Raji (cell line): ENCODE data around the gene MAMLD1.

Experiments used
- POLR2A ChIP-seq: IDR thresholded peaks from 2 replicates; pipeline ENCODE4 v1.6.1; 2011; ENCODE audit warnings: low read depth, low read length, control low read depth; ENCODE audit not compliant: insufficient read depth

The MAMLD1 gene

DNA sequence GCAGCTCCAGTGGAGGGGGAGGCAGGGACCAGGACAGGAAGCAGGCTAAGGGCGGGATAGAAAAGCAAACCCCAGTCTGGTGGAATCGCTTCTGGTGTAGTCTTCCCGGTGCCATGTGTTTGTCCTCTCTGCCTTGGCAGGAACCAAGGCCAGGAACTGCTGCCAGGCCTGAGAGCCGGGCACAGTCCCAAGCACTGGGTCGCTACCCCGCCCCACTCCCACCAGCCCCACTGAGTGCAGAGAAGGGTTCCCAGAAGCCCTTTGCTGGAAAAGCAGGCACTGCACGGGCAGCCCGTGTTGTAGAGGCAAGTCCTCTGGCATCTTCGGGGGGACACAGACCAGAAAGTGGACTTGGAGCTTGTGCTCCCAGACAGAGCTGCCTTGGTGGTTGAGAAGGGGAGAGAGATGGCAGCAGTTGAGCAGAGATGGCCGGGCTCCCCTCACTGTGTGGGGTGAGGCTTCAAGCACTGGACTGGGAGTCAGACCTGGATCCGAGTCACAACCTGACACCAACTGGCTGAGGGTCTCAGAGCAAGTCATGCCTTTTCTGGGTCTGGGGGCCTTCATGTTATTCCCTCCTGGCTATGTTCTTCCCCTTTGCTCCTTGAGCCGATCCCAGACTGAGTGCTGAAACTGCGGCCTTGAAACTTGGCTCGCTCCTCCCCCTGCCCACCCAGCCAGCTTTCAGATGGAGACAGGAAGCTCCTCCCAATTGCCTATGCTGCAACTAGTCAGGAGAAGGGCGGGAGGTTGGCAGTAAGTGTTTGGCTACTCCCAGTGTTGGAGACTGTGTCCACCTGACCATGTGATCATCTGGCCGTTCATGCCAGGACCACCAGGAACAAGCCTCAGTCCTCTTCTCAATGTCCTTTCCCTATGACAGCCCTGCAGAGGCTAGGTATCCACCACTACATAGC lies 145.6 kb downstream of the MAMLD1 start:
- no peak for TF ChIP-seq POLR2A

DNA sequence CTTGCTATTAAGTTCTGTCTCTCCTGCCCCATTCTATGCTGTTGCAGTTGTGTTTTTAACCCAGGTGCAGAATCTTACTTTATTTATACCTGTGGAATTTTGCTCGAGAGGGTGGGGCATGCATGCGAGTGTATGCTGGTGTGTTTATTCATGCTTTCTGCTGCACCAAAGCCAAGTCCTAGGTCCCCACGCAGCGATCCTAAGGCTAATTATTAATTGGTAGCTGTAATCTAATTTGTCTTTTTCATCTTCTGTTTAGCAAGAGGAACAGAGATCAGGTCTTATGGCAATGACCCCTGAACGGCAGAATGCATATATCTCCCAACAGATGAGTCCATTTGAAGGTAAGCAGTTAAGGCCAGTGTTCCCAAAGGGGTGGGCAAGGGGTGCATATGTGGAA lies 146.6 kb downstream of the MAMLD1 start:
- TF ChIP-seq POLR2A = no peak

DNA sequence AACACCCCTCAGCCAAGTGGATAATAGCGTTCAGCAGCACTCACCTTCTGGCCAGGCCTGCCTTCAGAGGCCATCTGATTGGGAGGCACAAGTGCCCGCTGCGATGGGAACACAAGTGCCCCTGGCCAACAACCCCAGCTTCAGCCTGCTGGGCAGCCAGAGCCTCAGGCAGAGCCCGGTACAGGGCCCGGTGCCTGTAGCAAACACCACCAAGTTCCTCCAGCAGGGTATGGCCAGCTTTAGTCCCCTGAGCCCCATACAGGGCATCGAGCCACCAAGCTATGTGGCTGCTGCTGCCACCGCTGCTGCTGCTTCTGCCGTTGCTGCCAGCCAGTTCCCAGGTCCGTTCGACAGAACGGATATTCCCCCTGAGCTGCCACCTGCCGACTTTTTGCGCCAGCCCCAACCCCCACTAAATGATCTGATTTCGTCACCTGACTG lies 149.4 kb downstream of the MAMLD1 start:
- no peak for TF ChIP-seq POLR2A

DNA sequence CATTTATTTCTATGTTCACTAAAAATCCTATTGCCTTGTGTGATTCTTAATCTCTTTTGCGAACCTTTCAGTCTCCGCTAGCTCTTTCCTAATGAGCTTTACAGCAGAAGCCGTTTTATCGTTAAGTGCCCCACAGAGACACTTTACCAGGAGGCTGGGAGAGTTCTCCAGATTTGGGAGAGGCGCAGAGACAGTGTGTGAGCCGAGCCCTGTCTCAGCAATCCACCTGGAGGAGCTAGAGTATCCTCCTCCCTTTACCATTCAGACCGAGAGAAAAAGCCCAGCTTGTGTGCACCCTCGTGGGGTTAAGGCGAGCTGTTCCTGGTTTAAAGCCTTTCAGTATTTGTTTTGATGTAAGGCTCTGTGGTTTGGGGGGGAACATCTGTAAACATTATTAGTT lies 150.4 kb downstream of the MAMLD1 start:
- TF ChIP-seq POLR2A = no peak

DNA sequence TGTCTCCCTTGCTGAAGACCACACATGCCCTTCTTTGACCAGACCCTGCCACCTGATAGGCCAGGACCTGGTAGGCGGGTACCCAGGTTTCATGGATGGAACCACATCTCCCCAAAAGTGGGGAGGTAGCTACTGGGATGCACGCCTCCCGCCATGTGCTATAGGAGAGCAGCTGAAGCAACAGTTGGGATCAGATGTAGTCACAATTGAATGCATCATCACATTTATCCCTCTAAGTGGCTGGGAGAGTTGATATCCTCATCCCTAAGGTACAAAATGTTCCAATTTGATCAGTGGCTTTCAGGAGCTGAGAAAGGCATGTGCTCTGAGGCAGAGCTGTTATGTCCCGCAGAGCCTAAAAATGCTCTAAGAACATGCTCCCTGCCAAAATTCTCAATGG lies 151.3 kb downstream of the MAMLD1 start:
- no peak for TF ChIP-seq POLR2A

DNA sequence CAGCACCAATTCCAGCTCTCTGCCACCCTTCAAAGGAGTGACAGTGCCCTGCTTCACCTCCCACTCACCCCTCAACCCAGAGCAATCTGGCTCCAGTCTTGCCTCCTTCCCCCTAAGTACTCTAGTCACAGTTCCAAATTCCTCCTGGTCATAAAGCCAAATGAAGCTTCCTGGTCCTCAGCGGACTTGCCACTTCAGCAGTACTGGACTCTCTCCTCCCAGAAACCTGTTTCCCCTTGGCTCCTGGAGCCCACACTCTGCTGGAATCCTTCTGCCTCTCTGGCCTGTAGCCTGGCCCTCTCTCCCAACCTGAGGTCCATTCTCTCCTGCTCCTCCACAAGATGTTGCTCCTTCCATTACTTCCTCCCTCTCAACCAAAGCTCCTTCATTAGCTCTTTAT lies 152.7 kb downstream of the MAMLD1 start:
- TF ChIP-seq POLR2A = no peak

DNA sequence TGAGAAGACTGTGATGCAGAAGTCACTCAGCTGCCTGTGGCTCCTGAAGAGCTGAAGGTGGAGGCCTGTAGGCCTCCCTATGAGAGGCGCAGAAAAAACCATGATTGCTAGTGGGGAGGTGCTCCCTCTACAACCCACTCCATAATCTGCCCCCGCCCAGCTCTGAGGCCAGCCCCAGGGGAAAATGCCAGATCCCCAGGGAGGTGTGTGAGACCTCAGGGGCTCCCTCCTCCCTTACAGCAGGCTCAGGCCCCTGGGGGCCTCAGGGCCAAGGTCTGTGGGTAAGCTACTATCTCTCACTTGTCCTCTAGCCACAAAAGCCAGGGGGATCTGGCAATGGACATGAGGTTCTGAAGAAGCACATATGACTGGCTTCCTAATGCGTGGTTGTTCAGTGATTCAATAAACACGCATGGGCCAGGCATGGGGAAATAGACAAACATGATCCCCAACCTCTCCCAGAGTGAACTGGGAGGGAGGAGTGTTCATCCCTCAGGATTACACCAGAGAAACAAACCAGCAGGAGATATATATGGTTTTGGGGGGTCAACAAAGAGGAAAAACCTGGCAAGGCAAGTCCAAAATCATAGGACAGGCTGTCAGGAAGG lies 154.3 kb downstream of the MAMLD1 start:
- no peak for TF ChIP-seq POLR2A

DNA sequence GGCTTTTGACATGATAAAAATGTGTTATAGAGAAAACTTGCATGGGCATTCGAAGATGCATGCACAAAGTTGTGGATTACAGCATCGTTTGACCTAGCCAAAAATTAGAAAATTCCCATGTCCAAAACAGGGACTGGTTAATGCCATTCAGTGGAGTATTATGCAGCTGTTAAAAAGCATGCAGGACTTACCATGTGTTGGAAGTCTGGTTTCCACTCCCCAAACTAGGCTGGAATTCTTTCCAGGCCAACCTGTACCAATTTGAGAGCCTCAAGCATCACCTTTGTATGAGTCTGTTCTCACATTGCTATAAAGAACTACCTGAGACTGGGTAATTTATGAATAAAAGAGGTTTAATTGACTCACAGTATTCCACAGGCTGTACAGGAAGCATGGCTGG lies 159.4 kb downstream of the MAMLD1 start:
- TF ChIP-seq POLR2A = no peak

DNA sequence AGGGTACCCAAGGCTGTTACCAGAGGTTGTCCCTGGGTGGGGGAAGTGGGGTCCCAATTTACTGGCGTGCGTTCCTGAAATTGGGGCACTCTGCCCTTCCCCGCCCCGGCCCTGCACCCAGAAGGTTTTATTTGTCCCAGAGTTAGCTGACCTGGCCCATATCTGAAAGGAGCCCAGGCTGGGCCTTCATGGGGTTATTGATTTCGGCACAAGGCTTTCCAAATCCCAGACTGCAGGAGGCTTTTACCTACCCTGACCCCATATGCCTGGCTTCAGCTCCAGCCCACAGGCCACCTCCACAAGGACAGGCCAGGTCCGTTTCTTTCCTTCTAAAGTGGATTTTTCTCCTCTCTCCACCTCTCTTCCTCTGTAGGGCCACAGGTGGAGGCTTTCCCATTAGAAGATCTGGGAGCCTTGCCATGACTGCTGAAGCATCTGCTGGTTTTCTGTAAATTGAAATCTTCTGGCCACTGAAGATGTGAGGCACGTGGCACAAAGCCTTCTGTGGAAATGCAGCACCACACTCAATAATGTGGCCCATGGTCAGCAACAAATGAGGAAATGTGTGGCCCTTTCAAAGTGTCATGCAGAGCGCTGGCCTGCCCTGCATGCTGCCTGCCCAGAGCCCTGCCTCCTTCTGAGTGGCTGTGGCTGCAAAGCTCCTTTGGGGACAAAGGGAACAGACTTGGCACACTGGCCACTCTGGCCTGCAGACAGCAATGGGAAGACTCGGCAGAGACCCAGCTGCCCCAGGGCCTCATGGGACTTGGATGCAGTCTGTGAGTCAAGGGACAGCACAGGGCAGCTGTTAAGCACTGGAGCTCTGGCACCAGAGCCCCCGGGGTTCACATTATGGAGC lies 162.2 kb downstream of the MAMLD1 start:
- TF ChIP-seq POLR2A = no peak

DNA sequence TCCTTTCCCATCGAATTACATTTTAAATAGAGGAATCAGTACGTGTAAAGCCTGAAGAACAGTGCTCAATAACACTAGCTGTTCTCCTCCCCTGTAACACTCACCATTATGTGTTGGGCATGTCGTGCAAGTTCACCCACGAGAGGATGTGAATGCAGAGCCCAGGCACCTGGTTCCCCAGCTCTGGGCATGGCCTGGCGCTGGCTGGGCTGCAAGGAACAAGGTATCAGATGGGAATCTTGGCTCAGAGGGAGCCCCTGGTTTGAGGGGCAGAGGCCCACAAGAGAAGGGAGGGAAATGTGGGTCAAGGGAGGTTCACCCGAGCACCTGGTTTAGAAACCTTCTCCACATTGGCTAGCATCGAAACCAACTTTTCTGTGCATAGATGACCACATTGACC lies 163.6 kb downstream of the MAMLD1 start:
- no peak for TF ChIP-seq POLR2A

DNA sequence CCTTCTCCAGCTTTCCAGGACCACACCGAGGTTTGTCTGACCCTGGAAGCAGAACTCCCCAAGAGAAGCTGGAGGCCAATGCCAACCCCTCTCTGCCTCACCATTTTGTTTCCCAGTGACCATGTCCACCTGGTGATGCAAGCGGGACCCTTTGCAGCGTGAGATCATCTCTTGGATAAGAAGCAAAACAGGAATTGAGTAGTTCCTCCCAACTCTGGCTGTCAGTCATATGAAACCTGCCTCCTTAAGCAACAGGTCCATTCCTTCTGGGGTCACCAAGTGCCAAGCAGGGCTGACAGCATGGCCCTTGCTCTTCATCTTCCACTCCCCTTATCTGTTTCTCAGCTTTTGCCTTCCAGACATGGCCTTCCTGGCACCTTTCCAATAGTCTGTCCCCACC lies 164.0 kb downstream of the MAMLD1 start:
- TF ChIP-seq POLR2A = no peak

DNA sequence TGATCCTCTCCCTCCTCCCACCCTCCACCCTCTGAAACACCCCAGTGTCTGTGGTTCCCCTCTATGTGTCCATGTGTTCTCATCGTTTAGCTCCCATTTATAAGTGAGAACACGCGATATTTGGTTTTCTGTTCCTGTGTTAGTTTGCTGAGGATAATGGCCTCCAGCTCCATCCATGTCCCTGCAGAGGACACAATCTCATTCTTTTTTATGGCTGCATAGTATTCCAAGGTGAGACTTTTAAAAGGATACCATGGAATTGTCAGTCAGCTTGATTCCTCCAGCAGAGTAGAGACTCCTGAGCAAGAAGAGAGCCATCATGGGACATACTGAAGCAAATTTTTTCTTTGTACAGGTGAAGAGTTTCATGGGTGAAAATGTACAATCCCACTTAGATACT lies 166.5 kb downstream of the MAMLD1 start:
- no peak for TF ChIP-seq POLR2A

DNA sequence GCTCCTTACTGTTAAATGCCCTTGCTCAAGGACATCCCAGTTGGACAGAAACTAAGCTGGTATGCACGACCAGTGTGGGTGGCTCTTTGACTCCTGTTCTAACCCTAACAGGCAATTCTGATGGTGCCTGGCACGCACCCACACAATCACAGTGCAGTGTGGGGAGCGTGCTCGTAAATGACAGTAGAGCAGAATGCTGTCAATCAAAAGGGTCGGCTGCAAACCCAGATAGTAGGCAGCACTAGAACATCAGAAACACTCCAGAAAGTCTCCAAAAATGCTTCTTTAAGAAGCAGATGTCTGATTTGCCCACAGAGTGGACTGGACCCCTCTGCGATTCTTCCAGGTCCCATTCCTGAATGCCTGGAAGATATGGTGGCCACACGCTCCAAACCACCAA lies 167.7 kb downstream of the MAMLD1 start:
- no peak for TF ChIP-seq POLR2A

DNA sequence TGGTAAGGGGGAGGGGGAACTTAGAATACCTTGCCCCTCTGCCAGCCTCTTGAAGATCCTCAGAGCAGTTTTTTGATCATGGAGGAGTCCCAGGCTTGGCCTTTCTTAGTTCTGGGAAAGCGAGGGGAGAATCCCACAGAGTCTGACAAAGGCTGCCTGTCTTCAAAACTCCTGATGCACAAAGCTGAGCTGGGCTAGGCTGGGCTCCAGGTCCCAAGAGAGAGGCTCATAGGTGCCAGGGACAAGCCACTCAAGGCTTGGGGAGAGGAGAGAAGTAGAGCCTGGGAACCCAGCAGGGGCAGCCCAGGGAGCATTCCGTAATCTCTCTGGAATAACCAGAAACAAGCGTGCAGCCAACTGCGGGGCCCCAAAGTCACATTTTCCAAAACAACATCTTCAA lies 168.3 kb downstream of the MAMLD1 start:
- no peak for TF ChIP-seq POLR2A

DNA sequence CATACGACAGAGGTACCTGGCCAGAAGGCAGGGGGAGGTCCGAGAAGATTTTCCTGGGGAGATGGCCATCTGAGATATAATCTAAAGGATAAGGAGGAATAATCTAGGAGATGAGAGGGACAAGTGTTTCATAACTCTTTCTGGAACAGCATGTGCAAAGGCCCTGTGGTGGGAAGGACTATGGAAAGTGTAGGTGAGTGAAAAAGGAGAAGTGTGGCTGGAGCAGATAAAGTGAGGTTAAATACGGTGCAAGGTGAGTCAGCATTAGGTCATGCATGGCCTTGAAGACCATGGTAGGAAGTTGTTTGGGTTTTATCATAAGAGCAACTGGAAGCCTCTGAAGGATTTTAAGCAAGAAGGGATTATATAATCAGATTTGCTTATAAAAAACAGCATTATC lies 170.7 kb downstream of the MAMLD1 start:
- TF ChIP-seq POLR2A = no peak
